Measurements from ENCODE around the gene ERICH3.

ERICH3 gene

GRCh38 chr1:74592580-74593355 lies 80.8 kb downstream of the ERICH3 start:
- DNase-seq (ENCODE audit: extremely low read depth in 1 of 2, low read depth in 1 of 2): no peak

DNA sequence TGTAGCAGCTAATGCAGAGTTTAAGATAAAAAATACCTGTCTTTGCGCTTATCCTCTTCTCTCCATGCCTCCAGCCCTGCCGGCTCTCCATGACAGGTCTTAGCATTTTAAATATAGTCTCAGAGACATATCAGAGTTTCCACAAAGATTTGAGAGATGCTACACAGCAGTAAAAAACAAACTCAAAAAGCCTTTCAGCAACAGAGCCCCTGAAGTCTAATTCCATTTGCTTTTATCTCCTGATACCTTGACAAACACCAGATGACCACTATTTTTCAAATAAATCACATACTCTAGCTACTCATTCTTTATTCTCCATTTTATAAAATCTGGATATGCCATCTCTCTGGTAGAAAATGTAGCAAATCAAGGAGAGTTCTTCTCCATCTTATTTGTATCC lies 81.6 kb downstream of the ERICH3 start:
- DNase-seq (ENCODE audit: extremely low read depth in 1 of 2, low read depth in 1 of 2): no peak

GRCh38 chr1:74590288-74590687 lies 83.3 kb downstream of the ERICH3 start:
- no peak for DNase-seq (ENCODE audit: extremely low read depth in 1 of 2, low read depth in 1 of 2)

DNA sequence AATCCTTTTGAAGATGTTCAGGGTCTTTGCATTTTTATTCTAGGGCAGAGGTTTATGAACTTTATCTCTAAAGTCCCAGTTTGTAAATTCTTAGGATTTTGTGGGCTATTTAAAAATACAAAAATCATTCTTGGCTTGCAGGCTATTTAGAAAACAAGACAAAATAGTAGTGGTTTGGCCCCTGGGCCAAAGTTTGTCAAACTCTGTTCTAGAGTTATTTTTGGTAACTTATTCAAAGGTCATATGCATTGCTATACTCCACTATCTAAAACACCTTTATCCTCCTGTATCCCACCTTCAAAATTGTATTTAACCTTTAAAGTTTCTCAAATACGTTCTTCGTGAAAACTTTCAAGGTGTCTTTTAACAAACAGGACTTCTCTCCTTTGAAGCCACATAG lies 85.7 kb downstream of the ERICH3 start:
- DNase-seq (ENCODE audit: extremely low read depth in 1 of 2, low read depth in 1 of 2): no peak

DNA sequence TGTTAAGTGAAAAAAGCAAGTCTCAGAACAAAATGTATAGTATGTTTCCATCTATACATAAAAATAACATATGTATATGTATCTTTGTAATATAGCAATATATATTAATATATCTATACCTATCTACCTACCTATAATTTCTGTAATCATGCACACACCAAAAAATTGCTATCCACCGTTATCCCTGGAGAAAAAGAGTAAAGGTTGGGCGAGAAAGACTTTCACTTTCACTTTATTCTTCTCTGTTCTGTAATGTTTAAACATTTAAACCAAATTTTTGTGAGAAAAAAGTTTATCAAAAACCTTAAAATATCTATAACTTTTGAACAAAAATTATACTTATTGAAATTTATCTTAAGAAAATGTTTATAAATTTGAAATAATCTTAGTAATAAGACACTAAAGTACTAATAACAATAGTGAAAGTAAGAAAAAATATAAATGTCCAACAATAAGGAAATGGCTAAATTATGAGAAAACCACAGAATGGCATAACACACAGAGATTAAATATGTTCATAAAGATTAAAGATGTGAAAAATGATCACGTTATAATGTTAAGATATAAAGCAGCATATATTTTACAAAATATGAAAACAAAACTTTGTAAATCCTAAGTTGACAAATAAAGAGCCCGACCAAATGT lies 87.2 kb downstream of the ERICH3 start:
- DNase-seq (ENCODE audit: extremely low read depth in 1 of 2, low read depth in 1 of 2): no peak

GRCh38 chr1:74584185-74584584 lies 89.4 kb downstream of the ERICH3 start:
- no peak for DNase-seq (ENCODE audit: extremely low read depth in 1 of 2, low read depth in 1 of 2)

DNA sequence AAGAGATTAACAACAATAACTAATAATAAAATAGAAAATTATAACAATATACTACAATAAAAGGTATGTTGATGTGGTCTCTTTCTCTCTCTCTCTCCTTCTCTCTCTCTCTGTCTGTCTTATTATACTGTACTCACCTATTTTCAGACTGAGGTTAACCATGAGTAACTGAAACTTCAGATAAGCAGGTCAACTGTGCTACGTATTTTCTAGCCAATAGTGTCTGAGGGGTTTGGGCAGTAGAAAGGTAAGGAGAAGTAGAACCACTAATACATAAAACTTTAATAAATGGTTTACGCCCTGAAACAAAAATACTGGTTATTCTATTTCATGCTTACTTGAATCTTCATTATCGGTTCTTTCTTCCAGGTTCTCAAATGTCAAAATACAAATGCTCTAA lies 90.2 kb downstream of the ERICH3 start:
- DNase-seq (ENCODE audit: extremely low read depth in 1 of 2, low read depth in 1 of 2): no peak

DNA sequence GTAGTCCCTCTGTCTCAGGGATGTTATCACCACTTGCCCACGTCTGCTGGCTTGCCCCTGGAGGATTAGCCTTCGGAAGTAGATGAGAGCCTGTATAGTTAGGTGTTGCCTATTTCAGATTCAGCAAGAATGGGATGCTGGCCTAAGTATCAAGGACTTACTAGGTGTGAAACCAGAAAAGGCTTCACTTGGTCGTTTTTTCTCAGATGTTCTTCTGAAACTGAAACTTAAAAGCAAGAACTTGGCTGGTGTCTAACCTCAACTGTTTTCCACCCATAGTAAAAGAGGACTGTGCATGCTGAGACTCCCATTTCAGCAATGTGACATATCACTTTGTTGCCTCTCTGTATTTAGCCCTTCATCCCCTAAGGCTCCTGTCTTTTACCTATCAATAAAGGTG lies 94.2 kb downstream of the ERICH3 start:
- no peak for DNase-seq (ENCODE audit: extremely low read depth in 1 of 2, low read depth in 1 of 2)

DNA sequence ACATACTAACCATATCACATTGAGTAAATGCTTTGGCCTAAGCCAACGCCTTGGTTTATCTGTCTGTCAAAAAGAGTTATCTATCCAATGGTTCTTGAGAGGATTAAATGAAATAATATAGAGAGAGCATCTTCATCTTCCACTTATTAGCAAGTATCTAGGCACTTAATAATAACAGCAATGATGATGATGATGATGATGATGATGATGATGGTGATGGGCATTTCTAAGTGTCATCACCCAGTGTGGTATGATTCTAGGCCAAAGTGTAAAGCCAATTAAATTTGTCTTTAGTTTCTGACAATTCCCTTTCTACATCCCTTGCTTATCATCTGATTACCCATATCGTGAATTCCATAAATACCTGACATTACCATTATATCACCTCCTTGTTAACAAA lies 95.5 kb downstream of the ERICH3 start:
- no peak for DNase-seq (ENCODE audit: extremely low read depth in 1 of 2, low read depth in 1 of 2)

DNA sequence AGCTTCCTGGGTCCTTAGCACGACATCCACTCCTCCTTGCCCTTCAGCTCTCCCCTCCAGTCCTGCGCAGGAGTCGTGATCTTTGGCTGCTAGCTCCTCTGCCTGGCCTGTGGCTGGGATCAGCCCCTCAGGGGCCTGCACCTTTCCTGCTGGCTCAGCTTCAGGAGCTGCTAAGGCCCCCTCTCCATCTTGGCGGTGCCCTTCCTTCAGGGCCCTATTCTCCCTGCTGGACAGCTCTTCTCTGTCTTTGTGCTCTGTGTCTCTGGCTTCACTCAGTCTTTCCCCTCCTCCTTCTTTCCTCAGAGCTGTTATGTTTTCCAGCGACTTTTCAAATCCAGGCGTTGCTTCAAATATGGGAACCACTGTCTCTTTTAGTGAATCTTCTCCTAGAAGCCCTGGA lies 101.7 kb downstream of the ERICH3 start:
- DNase-seq (ENCODE audit: extremely low read depth in 1 of 2, low read depth in 1 of 2): no peak

- DNase-seq (ENCODE audit: extremely low read depth in 1 of 2, low read depth in 1 of 2): no peak
Observed at GRCh38 chr1:74571493-74571800, 102.1 kb downstream of the ERICH3 start.

DNA sequence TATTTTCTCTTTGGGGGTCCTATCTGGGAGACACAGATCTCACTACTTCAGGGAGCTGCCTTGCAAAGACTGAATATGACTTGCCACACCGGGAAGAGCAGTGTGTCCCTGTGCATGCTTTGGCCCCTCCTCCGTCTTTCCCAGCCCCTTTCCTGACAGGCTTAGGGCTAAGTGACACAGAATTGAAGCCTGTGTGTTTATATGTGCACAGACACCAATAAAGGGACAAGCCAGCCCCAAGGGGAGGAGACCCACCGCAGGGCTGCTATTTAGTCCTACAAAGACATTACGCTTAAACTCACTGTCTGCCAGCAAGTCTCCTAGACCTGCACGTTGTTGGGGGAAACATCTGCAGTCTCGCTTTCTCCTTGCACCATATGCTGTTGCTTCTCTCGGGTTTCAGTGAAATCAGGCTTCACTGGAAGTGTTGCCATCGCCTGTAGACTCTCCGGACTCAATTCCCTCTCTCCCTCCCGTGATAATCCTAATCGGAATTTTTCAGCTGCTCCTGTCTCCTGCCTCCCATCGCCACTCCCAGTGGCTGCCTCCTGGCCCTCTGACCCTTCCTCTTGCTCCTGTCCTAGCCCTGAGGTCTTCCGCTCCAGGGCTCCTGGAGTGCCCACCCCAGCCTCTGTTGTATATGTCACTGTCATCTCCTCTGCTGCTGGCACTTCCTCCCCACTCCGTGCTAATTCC lies 102.6 kb downstream of the ERICH3 start:
- no peak for DNase-seq (ENCODE audit: extremely low read depth in 1 of 2, low read depth in 1 of 2)

DNA sequence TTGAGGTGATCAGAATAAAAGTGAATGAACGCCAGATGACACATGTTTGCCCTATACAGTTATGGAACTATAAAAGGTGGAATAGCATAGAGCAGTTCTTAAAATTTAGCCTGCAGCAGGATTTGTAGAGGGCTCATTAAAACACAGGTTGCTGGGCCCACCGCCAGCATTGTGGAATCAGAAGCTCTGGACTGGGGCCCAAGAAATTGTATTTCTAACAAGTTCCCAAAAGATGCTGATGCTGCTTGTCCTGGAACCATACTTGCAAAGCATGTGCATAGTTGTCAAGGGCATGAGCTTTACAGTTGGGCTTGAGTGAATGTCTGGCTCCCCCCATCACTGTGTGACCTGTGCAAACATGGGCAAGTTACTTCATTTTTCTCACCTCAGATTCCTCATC lies 123.7 kb downstream of the ERICH3 start:
- no peak for DNase-seq (ENCODE audit: extremely low read depth in 1 of 2, low read depth in 1 of 2)

GRCh38 chr1:74548961-74549750 lies 124.4 kb downstream of the ERICH3 start:
- no peak for DNase-seq (ENCODE audit: extremely low read depth in 1 of 2, low read depth in 1 of 2)

DNA sequence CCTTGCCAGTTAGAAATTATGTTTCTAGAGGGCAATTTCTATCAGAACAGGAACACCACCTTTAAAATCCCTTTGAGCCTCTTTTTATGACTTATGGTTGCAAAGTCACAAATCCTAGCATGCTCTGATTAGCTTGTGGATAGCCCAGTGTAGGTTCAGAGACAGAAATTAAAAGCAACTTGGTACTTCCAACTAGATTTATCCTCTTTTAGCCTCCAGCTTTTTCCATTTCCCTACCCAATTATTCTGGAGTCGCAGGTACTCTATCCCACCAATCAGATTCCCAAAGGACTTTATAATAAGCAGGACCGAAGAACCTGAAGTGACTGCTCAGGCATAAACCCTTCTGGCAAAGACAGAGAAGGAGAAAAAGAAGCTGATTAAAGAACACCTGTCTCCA lies 127.8 kb downstream of the ERICH3 start:
- no peak for DNase-seq (ENCODE audit: extremely low read depth in 1 of 2, low read depth in 1 of 2)

GRCh38 chr1:74534241-74534640 lies 139.4 kb downstream of the ERICH3 start:
- no peak for DNase-seq (ENCODE audit: extremely low read depth in 1 of 2, low read depth in 1 of 2)

DNA sequence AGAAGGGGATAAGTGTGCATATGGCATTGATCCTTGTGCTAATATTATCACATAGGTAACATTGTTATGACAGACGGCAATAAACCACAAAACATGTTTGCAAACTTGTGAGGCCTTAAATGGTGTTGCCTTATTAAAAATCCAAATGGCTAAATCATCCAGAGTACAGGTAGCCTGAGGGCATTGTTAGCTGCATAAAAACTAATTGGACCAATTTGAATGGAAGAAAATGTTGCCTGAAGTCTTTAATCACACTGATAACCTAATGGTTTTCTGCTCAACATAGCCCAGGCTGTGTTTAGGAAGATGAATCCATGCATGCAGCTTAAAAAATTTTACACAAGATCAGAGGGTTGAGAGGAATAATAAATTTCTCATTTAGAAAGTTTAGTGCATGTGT lies 141.8 kb downstream of the ERICH3 start:
- DNase-seq (ENCODE audit: extremely low read depth in 1 of 2, low read depth in 1 of 2): no peak

- no peak for DNase-seq (ENCODE audit: extremely low read depth in 1 of 2, low read depth in 1 of 2)
Observed at GRCh38 chr1:74530892-74531291, 142.7 kb downstream of the ERICH3 start.

GRCh38 chr1:74528123-74528522 lies 145.5 kb downstream of the ERICH3 start:
- no peak for DNase-seq (ENCODE audit: extremely low read depth in 1 of 2, low read depth in 1 of 2)

- DNase-seq (ENCODE audit: extremely low read depth in 1 of 2, low read depth in 1 of 2): no peak
Observed at GRCh38 chr1:74526708-74527107, 146.9 kb downstream of the ERICH3 start.

GRCh38 chr1:74523873-74524480 lies 149.6 kb downstream of the ERICH3 start:
- no peak for DNase-seq (ENCODE audit: extremely low read depth in 1 of 2, low read depth in 1 of 2)
